ENCODE measurements around the gene NOA1.
"Not testable (repeated sequence)": the region's sequence is repeated elsewhere in the genome, so short reads cannot be mapped to it uniquely, and the experiment has no call there.

The NOA1 gene

DNA sequence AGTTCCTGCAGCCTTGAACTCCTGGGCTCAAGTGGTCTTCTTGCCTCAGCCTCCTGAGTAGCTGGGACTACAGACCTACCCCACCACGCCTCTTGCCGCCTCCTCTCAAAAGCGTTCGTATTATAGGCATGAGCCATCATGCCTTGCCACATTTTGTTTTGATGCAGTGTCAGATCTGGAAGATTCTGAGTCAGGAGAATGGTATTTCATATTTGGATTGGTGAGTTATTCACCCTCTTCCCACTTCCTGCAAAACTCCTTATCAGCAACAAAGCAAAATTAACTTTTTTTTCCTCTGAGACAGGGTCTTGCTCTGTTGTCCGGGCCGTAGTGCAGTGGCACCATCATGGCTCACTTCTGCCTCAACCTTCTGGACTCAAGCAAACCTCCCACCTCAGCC lies 40.1 kb downstream of the NOA1 start:
- TF ChIP-seq, protein P1, sequence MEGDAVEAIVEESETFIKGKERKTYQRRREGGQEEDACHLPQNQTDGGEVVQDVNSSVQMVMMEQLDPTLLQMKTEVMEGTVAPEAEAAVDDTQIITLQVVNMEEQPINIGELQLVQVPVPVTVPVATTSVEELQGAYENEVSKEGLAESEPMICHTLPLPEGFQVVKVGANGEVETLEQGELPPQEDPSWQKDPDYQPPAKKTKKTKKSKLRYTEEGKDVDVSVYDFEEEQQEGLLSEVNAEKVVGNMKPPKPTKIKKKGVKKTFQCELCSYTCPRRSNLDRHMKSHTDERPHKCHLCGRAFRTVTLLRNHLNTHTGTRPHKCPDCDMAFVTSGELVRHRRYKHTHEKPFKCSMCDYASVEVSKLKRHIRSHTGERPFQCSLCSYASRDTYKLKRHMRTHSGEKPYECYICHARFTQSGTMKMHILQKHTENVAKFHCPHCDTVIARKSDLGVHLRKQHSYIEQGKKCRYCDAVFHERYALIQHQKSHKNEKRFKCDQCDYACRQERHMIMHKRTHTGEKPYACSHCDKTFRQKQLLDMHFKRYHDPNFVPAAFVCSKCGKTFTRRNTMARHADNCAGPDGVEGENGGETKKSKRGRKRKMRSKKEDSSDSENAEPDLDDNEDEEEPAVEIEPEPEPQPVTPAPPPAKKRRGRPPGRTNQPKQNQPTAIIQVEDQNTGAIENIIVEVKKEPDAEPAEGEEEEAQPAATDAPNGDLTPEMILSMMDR (IDR thresholded peaks at IDR 0.05; ENCODE audit: insufficient read depth, low read length, poor library complexity, severe bottlenecking) = no peak
- no peaks in the 10 kb centered on the region; the same call in 1 of the 2 replicates for H3K36me3 ChIP-seq (ENCODE audit: control insufficient read depth, insufficient read depth, low read length)
- no peaks in the 10 kb centered on the region for H3K27me3 ChIP-seq (replicated peaks; ENCODE audit: control insufficient read depth, insufficient read depth, low read length)
- no peak for DNase-seq (ENCODE audit: extremely low read depth, insufficient read length)
- H3K4me3 ChIP-seq (replicated peaks; ENCODE audit: low read depth, low read length) = no peak overlapping the region

DNA sequence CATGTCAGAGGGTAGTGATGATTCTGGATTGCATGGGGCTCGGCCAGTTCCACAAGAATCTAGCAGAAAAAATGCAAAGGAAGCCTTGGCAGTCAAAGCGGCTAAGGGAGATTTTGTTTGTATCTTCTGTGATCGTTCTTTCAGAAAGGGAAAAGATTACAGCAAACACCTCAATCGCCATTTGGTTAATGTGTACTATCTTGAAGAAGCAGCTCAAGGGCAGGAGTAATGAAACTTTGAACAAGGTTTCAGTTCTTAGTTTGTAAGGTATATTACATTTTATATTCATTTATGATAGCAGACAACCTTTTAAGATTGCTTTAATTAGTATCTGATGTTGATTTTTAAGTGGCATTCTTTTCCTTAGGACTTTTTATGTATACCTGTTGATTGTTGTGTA lies 45.5 kb downstream of the NOA1 start:
- TF ChIP-seq, protein P1 (IDR thresholded peaks at IDR 0.05; ENCODE audit: insufficient read depth, low read length, poor library complexity, severe bottlenecking) = no peak
- H3K4me3 ChIP-seq (replicated peaks; ENCODE audit: low read depth, low read length) = no peak overlapping the region
- no peaks in the 10 kb centered on the region for H3K27me3 ChIP-seq (replicated peaks; ENCODE audit: control insufficient read depth, insufficient read depth, low read length)
- DNase-seq (ENCODE audit: extremely low read depth, insufficient read length) = no peak
- peaks cover 5% of the 10 kb centered on the region for H3K36me3 ChIP-seq (ENCODE audit: control insufficient read depth, insufficient read depth, low read length)

DNA sequence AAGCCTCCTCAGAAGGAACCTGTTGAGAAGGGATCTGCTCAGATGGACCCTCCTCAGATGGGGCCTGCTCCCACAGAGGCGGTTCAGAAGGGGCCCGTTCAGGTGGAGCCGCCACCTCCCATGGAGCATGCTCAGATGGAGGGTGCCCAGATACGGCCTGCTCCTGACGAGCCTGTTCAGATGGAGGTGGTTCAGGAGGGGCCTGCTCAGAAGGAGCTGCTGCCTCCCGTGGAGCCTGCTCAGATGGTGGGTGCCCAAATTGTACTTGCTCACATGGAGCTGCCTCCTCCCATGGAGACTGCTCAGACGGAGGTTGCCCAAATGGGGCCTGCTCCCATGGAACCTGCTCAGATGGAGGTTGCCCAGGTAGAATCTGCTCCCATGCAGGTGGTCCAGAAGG lies 46.8 kb downstream of the NOA1 start:
- H3K36me3 ChIP-seq (ENCODE audit: control insufficient read depth, insufficient read depth, low read length) = peaks cover 5% of the 10 kb centered on the region
- TF ChIP-seq, protein P1 (IDR thresholded peaks at IDR 0.05; ENCODE audit: insufficient read depth, low read length, poor library complexity, severe bottlenecking) = no peak
- H3K27me3 ChIP-seq (replicated peaks; ENCODE audit: control insufficient read depth, insufficient read depth, low read length) = no peaks in the 10 kb centered on the region
- no peak overlapping the region for H3K4me3 ChIP-seq (replicated peaks; ENCODE audit: low read depth, low read length)
- no peak for DNase-seq (ENCODE audit: extremely low read depth, insufficient read length)

DNA sequence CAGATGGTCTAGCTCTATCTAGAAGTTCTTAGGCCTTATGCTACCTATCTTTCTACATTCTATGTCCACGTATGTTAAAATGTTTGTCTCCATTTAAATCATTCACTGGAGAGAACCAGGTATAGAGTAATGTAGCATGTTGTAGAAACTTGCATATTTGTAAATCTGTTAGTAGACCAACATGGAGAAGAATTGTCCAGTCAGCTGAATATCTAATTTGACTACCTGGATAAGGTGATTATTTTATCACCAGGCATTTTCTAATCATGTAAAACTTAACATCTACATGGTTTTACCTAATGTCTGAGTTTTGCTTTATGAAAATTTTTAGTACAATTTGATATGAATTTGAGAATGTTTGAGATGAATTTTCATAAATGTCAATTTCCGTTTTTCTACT lies 50.2 kb downstream of the NOA1 start:
- TF ChIP-seq, protein P1 (IDR thresholded peaks at IDR 0.05; ENCODE audit: insufficient read depth, low read length, poor library complexity, severe bottlenecking) = no peak
- DNase-seq (ENCODE audit: extremely low read depth, insufficient read length) = no peak
- Histone ChIP-seq H3K27me3 (replicated peaks; ENCODE audit: control insufficient read depth, insufficient read depth, low read length) (no peaks in the 10 kb centered on the region), H3K36me3 (ENCODE audit: control insufficient read depth, insufficient read depth, low read length) (peaks cover 6% of the 10 kb centered on the region), H3K4me3 (replicated peaks; ENCODE audit: low read depth, low read length) (no peak overlapping the region)

DNA sequence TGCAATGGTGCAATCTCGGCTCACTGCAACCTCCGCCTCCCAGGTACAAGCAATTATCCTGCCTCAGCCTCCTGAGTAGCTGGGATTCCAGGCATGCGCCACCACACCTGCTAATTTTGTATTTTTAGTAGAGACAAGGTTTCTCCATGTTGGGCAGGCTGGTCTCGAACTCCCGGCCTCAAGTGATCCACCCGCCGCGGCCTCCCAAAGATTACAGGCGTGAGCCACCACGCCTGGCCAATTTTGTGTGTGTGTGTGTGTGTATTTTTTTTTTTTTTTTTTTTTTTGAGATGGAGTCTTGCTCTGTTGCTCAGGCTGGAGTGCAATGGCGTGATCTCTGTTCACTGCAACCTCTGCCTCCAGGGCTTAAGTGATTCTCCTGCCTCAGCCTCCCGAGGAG lies 62.4 kb downstream of the NOA1 start:
- DNase-seq (ENCODE audit: extremely low read depth, insufficient read length); H3K27me3 ChIP-seq (replicated peaks; ENCODE audit: control insufficient read depth, insufficient read depth, low read length); H3K36me3 ChIP-seq (ENCODE audit: control insufficient read depth, insufficient read depth, low read length); H3K4me3 ChIP-seq (replicated peaks; ENCODE audit: low read depth, low read length): not testable (repeated sequence)

- Histone ChIP-seq H3K36me3 (ENCODE audit: control insufficient read depth, insufficient read depth, low read length) (no peaks in the 10 kb centered on the region; the same call in 1 of the 2 replicates), H3K27me3 (replicated peaks; ENCODE audit: control insufficient read depth, insufficient read depth, low read length) (no peaks in the 10 kb centered on the region), H3K4me3 (replicated peaks; ENCODE audit: low read depth, low read length) (no peak overlapping the region)
- TF ChIP-seq, protein P1 (IDR thresholded peaks at IDR 0.05; ENCODE audit: insufficient read depth, low read length, poor library complexity, severe bottlenecking) = no peak
- DNase-seq (ENCODE audit: extremely low read depth, insufficient read length) = no peak
Measured at GRCh38 chr4:56914336-56914735, 63.1 kb downstream of the NOA1 start.
